ENCODE data around the gene LRP1.

LRP1 gene

GRCh38 chr12:57195186-57195585 lies 66.9 kb downstream of the LRP1 start:
- H3K4me3 ChIP-seq: no peak overlapping the region
- H3K27ac ChIP-seq: no peak overlapping the region
- DNase-seq (ENCODE audit: low spot score): no peak
- no peak for TF ChIP-seq CTCF (IDR thresholded peaks at IDR 0.05)

- Histone ChIP-seq H3K27ac (no peak overlapping the region), H3K4me3 (no peak overlapping the region)
- no peak for TF ChIP-seq CTCF (IDR thresholded peaks at IDR 0.05)
- no peak for DNase-seq (ENCODE audit: low spot score)
Observed at GRCh38 chr12:57195611-57196371, 67.5 kb downstream of the LRP1 start.

- H3K27ac ChIP-seq: no peak overlapping the region
- no peak for TF ChIP-seq CTCF (IDR thresholded peaks at IDR 0.05)
- H3K4me3 ChIP-seq: no peak overlapping the region
- DNase-seq (ENCODE audit: low spot score): no peak
Observed at GRCh38 chr12:57196439-57196838, 68.2 kb downstream of the LRP1 start.

GRCh38 chr12:57196956-57197355 lies 68.7 kb downstream of the LRP1 start:
- DNase-seq (ENCODE audit: low spot score): no peak
- Histone ChIP-seq H3K27ac (no peak overlapping the region), H3K4me3 (no peak overlapping the region)
- TF ChIP-seq CTCF (IDR thresholded peaks at IDR 0.05): no peak

GRCh38 chr12:57198329-57198728 lies 70.0 kb downstream of the LRP1 start:
- DNase-seq (ENCODE audit: low spot score): no peak
- TF ChIP-seq CTCF (IDR thresholded peaks at IDR 0.05): no peak
- H3K27ac ChIP-seq: no peak overlapping the region
- H3K4me3 ChIP-seq: no peak overlapping the region

GRCh38 chr12:57199191-57199590 lies 70.9 kb downstream of the LRP1 start:
- no peak overlapping the region for H3K4me3 ChIP-seq
- no peak for DNase-seq (ENCODE audit: low spot score)
- no peak overlapping the region for H3K27ac ChIP-seq
- TF ChIP-seq CTCF (IDR thresholded peaks at IDR 0.05): no peak

GRCh38 chr12:57200497-57200896 lies 72.2 kb downstream of the LRP1 start:
- no peak for DNase-seq (ENCODE audit: low spot score)
- H3K27ac ChIP-seq: no peak overlapping the region
- H3K4me3 ChIP-seq: no peak overlapping the region
- no peak for TF ChIP-seq CTCF (IDR thresholded peaks at IDR 0.05)

Measured in coronary artery (tissue), 2 donors.